ENCODE measurements around the gene COL4A2.
A peak's percentile ranks its signal among the peaks of the same experiment; 100 is the strongest.

The COL4A2 gene

GRCh38 chr13:110350509-110350908 is 43.4 kb downstream of the COL4A2 start:
- ChIA-PET POLR2A (no interaction called here), CTCF (interaction anchor here (1.0 kb wide), 1 partner anchor 24 kb away, joined by 4 read pairs; no protein-coding TSS in a partner anchor)
- Histone ChIP-seq H3K4me1 (ENCODE audit: control insufficient read depth, insufficient read depth, low read length) (peaks cover 3% of the 10 kb centered on the region; the same call in 1 of the 2 replicates), H3K27ac (ENCODE audit: extremely low read depth, low read depth, low read length) (no peak overlapping the region), H3K9me3 (ENCODE audit: control insufficient read depth, insufficient read depth, low read depth, low read length) (no peaks in the 10 kb centered on the region), H3K36me3 (ENCODE audit: control insufficient read depth in 2 of 2, insufficient read depth in 1 of 2, low read length in 2 of 2) (no peaks in the 10 kb centered on the region), H3K4me3 (ENCODE audit: low read depth, low read length) (no peak overlapping the region)
- TF ChIP-seq ZNF544 (tag by site-specific recombination; IDR thresholded peaks at IDR 0.05) (no peak), ZNF239 (tag by site-specific recombination; IDR thresholded peaks at IDR 0.05) (no peak), ZNF350 (tag by site-specific recombination; IDR thresholded peaks at IDR 0.05) (no peak), ZNF19 (tag by site-specific recombination; IDR thresholded peaks at IDR 0.05; ENCODE audit: low read depth) (no peak), ZNF16 (tag by site-specific recombination; IDR thresholded peaks at IDR 0.05; ENCODE audit: low read depth) (no peak), ZNF423 (tag by site-specific recombination; IDR thresholded peaks at IDR 0.05) (no peak), ZNF426 (tag by site-specific recombination; IDR thresholded peaks at IDR 0.05) (no peak), HOXC10 (CRISPR knock-in tag; IDR thresholded peaks at IDR 0.05) (no peak), PRDM6 (tag by site-specific recombination; IDR thresholded peaks at IDR 0.05) (no peak), ZBTB11 (tag by site-specific recombination; conservative IDR thresholded peaks at IDR 0.05; ENCODE audit: low read depth) (no peak), ZNF132 (tag by site-specific recombination; IDR thresholded peaks at IDR 0.05; ENCODE audit: borderline replicate concordance) (no peak), ZNF670 (tag by site-specific recombination; IDR thresholded peaks at IDR 0.05; ENCODE audit: low read depth) (no peak), ZNF146 (tag by site-specific recombination; IDR thresholded peaks at IDR 0.05) (no peak), ZNF626 (tag by site-specific recombination; IDR thresholded peaks at IDR 0.05) (no peak)
- TF ChIP-seq, protein P1, sequence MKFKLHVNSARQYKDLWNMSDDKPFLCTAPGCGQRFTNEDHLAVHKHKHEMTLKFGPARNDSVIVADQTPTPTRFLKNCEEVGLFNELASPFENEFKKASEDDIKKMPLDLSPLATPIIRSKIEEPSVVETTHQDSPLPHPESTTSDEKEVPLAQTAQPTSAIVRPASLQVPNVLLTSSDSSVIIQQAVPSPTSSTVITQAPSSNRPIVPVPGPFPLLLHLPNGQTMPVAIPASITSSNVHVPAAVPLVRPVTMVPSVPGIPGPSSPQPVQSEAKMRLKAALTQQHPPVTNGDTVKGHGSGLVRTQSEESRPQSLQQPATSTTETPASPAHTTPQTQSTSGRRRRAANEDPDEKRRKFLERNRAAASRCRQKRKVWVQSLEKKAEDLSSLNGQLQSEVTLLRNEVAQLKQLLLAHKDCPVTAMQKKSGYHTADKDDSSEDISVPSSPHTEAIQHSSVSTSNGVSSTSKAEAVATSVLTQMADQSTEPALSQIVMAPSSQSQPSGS (tag by site-specific recombination; IDR thresholded peaks at IDR 0.05; ENCODE audit: low read depth), result no peak

- no peak for TF ChIP-seq ZNF560 (tag by site-specific recombination; IDR thresholded peaks at IDR 0.05; ENCODE audit: borderline replicate concordance)
- TF ChIP-seq, protein P2, sequence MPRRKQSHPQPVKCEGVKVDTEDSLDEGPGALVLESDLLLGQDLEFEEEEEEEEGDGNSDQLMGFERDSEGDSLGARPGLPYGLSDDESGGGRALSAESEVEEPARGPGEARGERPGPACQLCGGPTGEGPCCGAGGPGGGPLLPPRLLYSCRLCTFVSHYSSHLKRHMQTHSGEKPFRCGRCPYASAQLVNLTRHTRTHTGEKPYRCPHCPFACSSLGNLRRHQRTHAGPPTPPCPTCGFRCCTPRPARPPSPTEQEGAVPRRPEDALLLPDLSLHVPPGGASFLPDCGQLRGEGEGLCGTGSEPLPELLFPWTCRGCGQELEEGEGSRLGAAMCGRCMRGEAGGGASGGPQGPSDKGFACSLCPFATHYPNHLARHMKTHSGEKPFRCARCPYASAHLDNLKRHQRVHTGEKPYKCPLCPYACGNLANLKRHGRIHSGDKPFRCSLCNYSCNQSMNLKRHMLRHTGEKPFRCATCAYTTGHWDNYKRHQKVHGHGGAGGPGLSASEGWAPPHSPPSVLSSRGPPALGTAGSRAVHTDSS (tag by site-specific recombination; IDR thresholded peaks at IDR 0.05), result peak; percentile 74
- no peak for TF ChIP-seq SP7 (tag by site-specific recombination; IDR thresholded peaks at IDR 0.05)
- ChIA-PET CTCF (interaction anchor here (0.9 to 2.3 kb wide), 6 partner anchors 8 to 90 kb away, joined by 4 to 7 read pairs (median 4); no protein-coding TSS in a partner anchor), POLR2A (no interaction called here)
- Histone ChIP-seq H3K4me3 (ENCODE audit: low read depth, low read length) (no peak overlapping the region), H3K27ac (ENCODE audit: extremely low read depth, low read depth, low read length) (no peak overlapping the region), H3K36me3 (ENCODE audit: control insufficient read depth in 2 of 2, insufficient read depth in 1 of 2, low read length in 2 of 2) (no peaks in the 10 kb centered on the region), H3K9me3 (ENCODE audit: control insufficient read depth, insufficient read depth, low read depth, low read length) (no peaks in the 10 kb centered on the region), H3K4me1 (ENCODE audit: control insufficient read depth, insufficient read depth, low read length) (peaks cover 3% of the 10 kb centered on the region; the same call in 1 of the 2 replicates)
Measured at GRCh38 chr13:110351636-110352420, 44.7 kb downstream of the COL4A2 start.
